PC-9 (cell line): ENCODE measurements around the gene ZNF319.

Experiments used
- CTCF ChIP-seq: fragments of 200-600 bp; sonication (generic); conservative IDR thresholded peaks from 2 replicates; pipeline ENCODE4 v1.6.1; 2017; ENCODE audit warnings: mixed run types, antibody characterized with exemption, mild to moderate bottlenecking, moderate library complexity
- EZH2 ChIP-seq: fragments of 200-600 bp; sonication (generic); IDR thresholded peaks from 2 replicates; pipeline ENCODE4 v1.8.0; 2017; ENCODE audit warnings: antibody characterized with exemption, low read depth

- TF ChIP-seq CTCF = no peak
- TF ChIP-seq EZH2 = no peak
These were observed 3.9 kb downstream of the ZNF319 start for GRCh38 chr16:57996406-57997175.
